HG03521 (cell line): ENCODE results near the gene GMDS.

Source experiments
- ATAC-seq: cut with Tn5 transposase; IDR thresholded peaks from one replicate; pipeline ENCODE4 v1.9.1; 2021; ENCODE audit warnings: mild to moderate bottlenecking, moderate library complexity; ENCODE audit not compliant: unreplicated experiment

Gene GMDS

DNA sequence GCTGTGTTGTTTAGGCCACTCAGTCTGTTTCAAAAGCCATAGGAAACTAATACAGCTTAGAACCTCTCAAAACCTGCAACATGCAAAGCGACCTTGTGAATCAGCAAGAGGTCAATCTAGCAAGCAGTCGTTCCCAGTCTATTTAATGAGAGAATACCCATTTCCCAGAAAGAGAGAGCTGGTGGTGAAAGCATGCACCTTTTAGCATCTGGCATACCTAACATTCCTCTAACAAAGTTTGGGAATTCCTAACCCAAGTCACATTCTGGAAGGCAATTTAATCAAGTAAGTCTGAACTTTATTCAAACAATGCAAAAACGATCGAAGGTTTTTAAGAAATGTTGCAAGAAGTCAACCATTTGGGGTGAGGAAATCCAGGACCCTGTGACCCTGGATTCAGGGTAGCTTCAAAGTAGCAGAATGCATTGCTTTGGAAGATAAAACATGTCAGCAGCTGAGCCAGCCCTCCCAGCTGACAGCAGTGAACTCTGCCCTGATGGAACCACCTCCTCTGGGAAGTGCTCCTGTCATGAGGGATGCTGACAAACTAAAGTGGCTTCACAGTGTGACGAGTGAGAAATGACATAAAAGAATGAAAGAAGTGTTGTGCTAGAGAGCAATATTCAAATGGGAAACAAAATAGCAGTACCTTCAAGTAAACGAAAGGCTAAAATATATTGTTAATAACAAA is 104.8 kb downstream of the GMDS start:
- ATAC-seq, result no peak

DNA sequence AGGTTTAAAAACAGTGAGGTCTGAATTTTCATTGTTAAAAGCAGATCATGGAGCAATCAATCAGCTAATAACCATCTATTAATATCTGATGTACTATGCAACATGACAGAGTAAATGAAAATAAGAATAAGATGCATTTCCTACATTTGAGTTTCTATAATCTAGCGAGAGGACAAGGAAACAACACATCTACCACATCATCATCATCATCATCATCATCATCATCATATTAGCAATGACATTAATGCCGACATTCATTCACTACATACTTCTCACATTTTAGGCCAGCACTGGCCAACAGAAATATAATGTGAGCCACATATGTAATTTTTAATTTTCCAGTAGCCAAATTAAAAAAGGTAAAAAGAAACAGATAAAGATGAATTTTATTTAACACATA is 110.0 kb downstream of the GMDS start:
- no peak for ATAC-seq

DNA sequence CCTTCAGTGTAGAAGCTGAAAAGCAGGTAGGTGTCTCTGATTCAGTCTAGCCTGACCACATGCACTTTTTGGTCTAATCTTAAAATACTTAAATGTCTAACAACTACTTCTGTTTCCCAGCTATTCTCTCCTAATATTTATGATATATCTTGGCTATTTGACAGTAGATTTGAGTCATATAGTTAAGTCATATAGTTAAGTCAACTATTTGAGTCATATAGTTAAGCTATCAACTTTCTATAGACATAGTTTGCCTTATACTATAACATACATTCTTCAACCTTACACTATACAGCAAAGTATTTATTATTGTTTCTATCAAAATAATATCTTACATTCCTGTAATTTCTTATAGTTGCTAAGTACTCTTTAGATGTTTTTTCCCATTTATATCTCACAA is 110.9 kb downstream of the GMDS start:
- ATAC-seq, result no peak

DNA sequence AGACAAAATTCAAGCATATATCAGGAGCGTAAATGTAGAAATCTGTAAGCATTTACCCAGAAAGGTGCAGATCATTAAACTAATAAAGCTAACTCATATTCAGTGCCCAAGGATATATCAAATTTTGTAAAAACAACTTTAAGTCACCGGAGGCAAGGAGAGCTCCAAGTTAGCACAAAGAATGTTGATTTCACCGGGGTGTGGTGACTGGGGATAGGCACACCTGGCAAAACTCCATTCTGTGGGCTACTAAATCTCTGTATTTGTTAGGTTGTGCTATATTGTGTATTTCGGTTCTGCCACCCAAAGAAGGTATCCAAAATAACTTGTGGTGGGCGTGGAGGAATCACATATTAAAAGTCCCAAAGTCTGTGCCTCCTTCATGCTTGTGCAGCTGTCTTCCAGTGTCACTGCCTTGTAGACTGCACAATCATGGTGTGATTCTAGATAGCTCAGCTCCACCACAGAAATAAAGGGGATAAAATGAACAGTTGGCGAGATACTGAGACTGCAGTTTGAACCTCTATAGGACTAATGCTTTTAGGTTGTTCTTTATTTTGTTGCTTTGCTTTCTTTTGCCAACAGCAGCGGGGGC is 111.6 kb downstream of the GMDS start:
- ATAC-seq, result no peak

DNA sequence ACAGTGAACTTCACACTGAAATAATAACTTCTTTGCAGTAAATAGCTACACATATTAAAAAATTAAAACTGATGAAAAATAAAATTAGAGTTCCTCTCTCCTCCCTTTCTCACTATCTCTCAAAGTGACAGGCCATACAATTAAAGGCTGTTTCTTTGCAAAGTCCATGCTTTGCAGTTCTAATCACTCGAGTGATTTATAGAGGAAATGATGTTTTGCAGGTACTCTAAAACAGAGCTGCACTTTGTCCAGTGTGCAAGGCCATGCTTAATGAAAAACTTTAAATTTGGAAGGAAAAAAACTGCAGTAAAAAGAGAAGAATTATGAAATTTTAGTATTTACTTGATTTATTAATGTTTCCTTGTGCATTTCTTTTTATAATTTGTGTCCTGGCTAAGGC is 112.5 kb downstream of the GMDS start:
- no peak for ATAC-seq

DNA sequence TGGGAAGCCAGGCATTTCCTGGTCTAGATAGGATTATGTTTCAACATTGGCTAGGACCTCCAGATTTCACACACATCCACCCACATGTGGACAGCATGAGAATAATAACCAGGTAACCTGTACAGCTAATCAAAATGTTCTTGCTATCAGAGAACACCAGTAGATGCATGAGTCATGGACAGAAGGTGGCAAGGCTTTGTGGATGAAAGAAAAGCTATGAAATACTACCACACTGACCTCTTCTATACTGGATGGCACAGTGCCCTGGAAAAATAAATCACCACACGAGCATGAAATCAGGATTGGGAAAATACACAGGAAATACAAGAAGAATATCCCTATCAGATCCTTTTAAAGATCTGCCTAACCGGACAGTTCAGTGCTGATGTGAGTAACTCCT is 113.0 kb downstream of the GMDS start:
- no peak for ATAC-seq

DNA sequence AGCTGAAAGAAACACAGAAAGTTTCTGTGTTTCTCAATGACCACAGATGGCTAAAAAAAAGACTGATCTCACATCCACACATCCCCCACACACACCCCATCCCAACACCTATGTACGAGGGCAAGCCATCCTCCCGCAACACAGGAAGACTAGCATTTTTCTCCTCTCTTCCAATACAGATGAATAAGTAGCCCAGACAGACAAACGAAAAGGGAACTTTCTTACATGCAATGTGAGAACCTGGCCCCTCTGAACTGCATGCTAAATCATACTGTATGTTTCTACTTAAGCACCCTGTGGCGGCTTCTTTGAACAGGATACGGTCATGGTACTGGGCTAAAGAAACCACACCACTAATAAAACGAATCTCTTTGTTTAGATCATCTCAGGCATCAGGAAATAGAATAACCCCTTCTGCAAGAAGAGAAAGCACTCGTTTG is 116.2 kb downstream of the GMDS start:
- no peak for ATAC-seq

DNA sequence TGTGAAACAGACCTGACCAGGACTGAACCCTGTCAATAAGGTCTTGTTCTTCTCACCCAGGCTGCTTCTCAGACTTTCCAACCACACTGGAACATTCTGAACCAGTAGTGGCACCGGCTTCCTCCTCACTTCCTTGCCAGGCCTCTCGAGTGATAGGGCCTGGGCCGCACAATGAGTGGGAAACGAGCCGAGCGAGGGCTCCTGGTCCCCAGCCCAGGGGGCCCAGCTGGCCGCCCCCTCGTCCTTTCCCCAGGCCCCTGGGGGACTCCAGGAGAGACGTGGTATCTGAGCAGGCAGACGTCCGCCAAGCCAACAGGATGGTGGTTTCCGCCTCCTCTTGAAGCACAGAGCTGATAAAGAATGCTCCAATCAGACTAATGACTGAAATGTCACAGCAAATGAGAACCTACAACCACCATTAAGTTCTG is 117.9 kb downstream of the GMDS start:
- no peak for ATAC-seq

DNA sequence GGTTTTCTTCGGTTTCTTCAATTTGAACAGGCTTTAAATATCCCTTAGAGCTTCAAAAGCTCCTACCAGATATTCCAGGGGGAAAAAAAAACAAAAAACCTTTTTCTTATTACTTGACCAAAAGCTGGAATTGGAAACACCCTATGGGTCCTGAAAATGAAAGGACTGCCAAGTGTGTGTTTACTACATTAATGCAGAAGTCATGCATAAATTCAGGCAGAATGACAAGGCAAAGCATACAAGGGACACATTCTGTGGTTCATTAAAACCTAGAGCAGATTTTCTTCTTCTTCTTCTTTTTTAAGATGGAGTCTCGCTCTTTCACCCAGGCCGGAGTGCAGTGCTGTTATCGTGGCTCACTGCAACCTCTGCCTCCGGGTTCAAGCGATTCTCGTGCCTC is 119.1 kb downstream of the GMDS start:
- ATAC-seq, result no peak

DNA sequence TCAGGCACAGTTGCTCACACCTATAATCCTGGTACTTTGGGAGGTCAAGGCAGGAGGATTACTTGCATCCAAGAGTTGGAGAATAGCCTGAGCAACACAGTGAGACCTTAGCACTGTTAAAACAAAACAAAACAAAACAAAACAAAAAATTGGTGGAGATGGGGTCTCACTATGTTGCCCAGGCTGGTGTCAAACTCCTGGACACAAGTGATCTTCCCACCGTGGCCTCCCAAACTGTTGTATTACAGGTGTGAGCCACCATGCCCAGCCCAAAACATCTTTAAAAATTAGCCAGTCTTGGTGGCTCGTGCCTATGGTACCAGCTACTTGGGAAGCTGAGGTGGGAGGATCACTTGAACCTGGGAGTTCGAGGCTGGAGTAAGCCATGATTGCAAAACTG is 120.2 kb downstream of the GMDS start:
- no peak for ATAC-seq

DNA sequence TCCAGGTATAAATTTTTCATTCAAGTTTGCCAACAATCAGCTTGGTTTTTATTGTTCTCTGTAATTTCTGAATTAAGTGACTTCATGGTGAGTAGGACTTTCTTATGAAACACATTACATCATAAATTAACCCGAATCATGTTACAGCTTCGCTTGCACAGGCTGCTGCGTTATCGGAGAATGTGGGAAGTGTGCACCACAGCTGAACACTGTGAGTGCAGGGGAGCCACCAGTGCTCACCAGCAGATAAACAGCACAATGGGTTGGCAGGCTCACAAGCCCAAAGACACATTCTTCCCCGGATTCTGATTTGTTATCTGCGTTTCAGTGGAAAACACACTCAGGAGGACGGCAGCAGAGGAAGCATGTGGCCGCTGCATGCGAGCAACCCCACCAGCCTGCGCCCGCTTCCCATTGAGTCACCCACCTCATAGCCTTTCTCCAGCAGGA is 121.1 kb downstream of the GMDS start:
- ATAC-seq, result no peak

DNA sequence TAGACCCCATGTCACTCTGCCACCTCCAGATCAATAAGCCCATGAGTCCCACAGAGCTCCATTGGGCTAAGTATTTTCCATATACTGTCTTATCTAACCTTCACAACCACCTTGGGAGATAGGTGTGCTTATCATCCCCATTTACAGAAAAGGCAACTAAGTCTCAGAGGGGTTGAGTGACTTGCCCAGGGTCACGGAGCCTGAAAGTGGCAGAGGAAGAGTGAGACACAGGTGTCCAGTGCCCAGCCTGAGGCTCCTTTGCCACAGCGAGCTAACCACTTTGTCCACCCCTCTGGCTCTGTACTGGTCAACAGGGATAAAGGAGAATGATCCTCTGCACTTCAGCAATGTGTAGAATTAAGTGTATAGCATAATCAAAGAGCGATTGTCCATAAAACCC is 124.5 kb downstream of the GMDS start:
- ATAC-seq, result no peak

DNA sequence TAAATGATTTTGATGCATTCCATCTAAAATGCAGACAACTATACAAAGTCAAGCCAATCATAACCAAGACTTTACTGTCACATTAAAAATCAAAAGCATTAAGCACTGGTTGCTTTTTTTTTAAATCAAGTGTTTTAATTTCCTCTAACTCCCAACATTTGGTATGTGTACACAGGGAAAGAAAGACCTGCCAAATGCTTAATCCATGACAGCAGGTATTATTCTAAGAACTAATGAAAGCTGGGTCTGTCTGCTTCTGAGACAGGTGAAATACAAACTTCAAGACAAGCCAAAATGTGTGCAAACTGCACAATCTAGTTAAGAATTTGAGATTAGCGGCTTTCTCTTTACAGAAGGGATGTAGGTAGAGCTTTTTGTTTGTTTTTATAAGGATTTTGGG is 126.1 kb downstream of the GMDS start:
- ATAC-seq, result no peak

DNA sequence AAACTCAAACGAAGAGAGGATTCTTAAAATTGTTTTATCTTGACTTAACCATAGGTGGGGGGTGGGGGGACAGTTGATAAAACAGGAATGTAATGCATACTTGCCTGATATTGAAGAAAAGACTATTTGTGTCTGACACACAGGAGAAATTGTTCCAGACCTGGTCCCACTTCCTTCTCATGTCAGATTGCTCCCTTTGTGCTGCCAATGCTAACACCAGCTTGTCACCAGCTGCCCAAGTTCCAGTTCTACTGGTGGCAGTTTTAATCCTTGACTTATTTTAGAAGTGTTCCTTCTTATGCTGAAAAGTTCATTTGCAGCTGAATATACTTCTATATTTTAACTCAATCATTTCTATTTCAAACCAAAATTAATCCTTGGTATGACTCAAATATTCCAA is 127.3 kb downstream of the GMDS start:
- no peak for ATAC-seq

DNA sequence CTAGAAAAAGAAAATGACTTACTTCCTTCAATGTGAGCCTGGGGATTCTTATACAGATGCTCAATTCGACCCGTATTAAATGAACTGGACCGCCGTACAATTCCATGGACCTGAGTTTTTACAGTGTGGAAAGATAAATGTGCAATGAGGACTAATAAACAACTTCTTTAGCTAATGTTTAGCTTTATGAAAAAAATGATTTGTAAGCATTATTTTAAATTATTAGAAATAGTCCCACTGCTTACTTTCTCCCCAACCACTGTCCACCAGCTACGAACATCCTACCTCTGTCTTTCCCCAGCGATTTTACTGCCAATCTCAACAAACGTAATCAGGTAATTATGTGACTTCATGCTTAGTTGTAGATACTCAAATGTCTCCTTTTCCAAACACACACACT is 128.0 kb downstream of the GMDS start:
- ATAC-seq, result no peak

DNA sequence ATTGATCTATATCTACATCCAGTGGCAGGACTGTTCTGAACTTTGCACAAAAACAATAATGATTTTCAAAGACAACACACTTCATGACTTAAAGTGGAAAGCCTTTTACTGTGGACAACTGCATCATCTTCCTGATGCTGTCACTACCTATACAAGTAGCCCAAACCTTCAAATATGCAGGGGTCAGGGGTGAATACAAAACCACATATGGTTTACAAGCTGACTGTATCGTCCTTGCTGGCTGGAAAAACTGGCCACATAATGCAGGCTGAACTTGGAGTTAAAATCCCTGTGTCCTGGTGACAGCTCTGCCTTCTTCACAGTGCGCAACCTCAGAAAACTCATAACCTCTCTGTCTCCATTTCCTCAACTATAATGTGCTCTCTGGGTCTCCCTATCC is 128.9 kb downstream of the GMDS start:
- no peak for ATAC-seq

DNA sequence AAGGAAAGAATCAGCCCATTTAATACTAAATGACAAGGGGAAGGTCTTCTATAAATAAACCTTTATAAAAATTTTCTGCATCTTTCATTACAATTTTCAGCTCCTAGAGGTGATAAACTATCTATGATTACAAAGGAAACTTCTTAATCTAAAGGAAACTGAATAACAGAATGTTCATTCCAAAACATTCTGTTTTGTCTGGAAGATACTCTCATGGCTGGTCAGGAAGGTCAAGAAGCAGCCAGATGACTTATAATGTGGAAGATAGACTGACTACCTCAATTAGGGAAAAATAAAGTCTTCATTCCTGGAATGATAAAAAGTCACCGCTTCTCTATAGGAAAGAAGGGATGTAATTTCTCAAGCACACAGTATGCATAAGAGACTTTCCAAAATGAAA is 131.3 kb downstream of the GMDS start:
- ATAC-seq, result no peak

DNA sequence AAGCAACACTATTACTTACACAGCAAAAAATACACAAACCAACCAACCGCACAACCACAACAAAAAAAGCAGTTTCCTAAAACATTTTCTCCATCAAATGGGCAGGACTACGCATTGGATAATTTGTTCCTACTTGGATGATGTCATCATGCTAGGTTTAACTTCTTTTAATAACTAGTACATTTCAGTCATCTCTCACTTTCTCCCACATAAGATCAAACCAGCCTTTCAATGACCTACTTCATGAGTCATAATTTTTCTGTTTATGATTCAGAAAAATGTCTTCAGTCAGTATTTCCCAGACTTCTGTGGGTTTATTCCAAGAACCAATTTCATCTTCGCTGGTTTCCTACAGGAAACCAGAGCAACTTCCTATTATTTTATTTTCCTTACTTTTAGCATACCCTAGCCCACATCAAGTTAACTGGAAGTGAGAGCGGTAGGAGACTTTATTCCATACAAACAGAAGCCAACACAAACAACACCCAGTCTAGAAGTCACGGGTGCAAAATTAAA is 134.2 kb downstream of the GMDS start:
- no peak for ATAC-seq

DNA sequence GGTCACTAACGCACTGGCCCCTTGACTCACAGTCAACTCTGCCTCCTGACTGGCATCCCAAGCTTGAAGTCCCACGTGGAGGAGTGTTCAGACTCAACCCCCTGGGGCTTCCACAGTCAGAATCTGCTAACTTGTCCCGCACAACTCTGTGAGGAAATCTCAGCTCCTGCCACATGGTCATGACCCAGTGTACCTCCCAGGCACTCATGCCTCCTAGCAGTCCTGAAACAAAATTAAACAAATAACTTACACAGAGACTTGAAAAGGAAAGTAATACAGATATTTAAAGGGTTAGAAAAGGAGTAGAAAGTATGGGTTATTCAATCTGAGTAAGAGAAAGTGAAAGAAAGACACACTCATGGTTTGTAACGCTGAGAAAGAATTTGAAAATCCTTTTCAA is 134.9 kb downstream of the GMDS start:
- ATAC-seq, result no peak

DNA sequence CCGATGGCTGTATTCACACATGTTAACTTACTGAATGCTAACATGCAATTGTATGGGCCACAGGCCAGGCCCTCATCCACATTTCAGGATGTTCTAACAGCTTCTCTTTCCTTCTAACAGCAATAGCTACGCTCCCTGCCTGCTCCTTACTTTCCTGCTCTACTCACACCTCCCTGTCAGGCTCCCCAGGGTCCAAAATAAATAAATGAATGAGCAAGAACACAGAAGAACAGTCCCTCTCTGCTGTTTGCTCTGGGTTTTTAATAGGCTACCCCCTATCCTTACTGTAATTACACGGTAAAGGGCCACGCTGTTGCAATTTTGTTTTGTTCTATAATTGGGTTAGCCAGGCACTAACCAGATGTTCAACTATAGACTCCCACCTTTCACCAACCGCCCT is 135.6 kb downstream of the GMDS start:
- ATAC-seq, result no peak

DNA sequence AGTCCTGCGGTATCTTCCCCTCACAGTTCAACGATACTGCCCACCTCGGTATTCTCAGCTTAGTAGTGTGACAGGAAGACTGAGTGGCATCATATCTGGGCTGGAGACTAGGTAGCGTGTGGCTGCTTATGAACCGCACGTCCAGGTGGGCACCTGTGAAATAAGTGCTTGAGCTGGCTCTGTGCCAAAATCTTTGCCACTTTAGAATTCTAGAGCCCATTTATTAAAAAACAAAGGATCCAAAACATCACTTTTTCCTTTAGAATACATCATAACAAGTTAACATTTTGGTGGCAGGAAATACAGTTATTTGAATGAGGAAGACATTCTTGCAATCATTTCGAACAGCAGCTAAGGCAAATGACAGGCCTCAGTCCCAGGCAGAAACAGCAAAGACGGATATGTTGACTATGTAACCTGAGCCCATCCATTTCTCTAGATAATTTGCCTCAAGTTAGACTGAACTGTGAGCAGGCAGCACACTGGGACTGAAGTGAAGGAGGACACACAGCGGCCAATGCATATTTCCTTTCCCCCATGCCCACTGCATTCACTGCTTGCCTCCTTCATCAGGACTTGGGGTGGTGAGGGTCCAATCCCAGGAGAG is 136.6 kb downstream of the GMDS start:
- ATAC-seq, result no peak

DNA sequence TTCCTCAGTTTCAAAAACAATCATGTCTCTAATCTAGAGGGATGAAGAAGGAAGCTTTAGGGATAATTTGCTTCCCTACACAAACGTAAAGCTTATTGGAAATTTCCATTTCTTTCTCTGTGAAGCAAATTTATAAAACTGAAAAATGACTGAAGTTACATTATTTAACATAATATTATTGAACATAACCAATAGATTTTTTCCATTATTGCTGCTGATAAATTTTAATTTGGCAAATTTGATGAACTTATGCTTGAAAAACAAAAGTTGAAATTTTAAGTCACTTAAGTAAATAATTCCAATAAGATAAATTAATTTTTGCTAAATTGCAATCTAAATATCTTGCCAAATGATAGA is 140.9 kb downstream of the GMDS start:
- no peak for ATAC-seq
